Suprapubic skin (tissue), 3 donors: ENCODE results near the gene ANKRD12.
"Not testable (repeated sequence)": the region's sequence is repeated elsewhere in the genome, so short reads cannot be mapped to it uniquely, and the experiment has no call there.

ENCODE experiments used
- POLR2AphosphoS5 ChIP-seq, 3 donors: sonication (generic); formaldehyde crosslinking; IDR thresholded peaks; one replicate each; pipeline ENCODE4 v1.6.1; 2017; ENCODE audit warnings: antibody characterized with exemption in 3 of 3
- TF ChIP-seq, protein P1 (sequence below), 2 donors: fragments of 200-600 bp in 1 of 2; fragments of 450-650 bp in 1 of 2; sonication (generic) in 1 of 2; IDR thresholded peaks; one replicate each; pipeline ENCODE4 v1.5.1; 2016 to 2019; ENCODE audit warnings: antibody characterized with exemption in 2 of 2, mild to moderate bottlenecking in 1 of 2, moderate library complexity in 1 of 2

DNA sequence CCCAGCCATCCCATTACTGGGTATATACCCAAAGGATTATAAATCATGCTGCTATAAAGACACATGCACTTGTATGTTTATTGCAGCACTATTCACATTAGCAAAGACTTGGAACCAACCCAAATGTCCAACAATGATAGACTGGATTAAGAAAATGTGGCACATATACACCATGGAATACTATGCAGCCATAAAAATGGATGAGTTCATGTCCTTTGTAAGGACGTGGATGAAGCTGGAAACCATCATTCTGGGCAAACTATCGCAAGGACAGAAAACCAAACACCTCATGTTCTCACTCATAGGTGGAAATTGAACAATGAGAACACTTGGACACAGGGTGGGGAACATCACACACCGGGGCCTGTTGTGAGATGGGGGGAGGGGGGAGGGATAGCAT, 43.5 kb upstream of the ANKRD12 start:
- TF ChIP-seq, protein P1, sequence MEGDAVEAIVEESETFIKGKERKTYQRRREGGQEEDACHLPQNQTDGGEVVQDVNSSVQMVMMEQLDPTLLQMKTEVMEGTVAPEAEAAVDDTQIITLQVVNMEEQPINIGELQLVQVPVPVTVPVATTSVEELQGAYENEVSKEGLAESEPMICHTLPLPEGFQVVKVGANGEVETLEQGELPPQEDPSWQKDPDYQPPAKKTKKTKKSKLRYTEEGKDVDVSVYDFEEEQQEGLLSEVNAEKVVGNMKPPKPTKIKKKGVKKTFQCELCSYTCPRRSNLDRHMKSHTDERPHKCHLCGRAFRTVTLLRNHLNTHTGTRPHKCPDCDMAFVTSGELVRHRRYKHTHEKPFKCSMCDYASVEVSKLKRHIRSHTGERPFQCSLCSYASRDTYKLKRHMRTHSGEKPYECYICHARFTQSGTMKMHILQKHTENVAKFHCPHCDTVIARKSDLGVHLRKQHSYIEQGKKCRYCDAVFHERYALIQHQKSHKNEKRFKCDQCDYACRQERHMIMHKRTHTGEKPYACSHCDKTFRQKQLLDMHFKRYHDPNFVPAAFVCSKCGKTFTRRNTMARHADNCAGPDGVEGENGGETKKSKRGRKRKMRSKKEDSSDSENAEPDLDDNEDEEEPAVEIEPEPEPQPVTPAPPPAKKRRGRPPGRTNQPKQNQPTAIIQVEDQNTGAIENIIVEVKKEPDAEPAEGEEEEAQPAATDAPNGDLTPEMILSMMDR (IDR thresholded peaks at IDR 0.05): not testable (repeated sequence)
- TF ChIP-seq POLR2AphosphoS5 (IDR thresholded peaks at IDR 0.05): not testable (repeated sequence)
